MCF 10A (cell line): Measurements from ENCODE around the gene ZNF423. TPM values are rescaled to one million over a fixed set of nuclear protein-coding genes. Genes with fewer than 3 reads are reported as not detected.

Experiments
- BruUV-seq: library from RNA; stranded (reverse); fragments of 400-500 nt; replicated peaks from 2 replicates; lab custom pipeline; 2021; lab: Mats Ljungman, UMichigan
- CTCF ChIA-PET: fragments of 300-600 bp; sonication (Branson Sonifier 250); formaldehyde crosslinking; extraction: SDS; loops from one replicate; lab custom pipeline; 2021; ENCODE audit warnings: antibody characterized with exemption, inconsistent platforms; lab: Yijun Ruan, JAX
- POLR2A ChIA-PET: fragments of 300-600, 350-650 bp; sonication (Branson Sonifier 250); formaldehyde crosslinking; extraction: SDS; loops from one replicate; lab custom pipeline; 2020; ENCODE audit warnings: antibody characterized with exemption, inconsistent platforms; lab: Yijun Ruan, JAX
- DNase-seq: peaks from one replicate; pipeline ENCODE4 v3.0.0-alpha.2; 2018; ENCODE audit not compliant: unreplicated experiment
- H3K27ac Mint-ChIP-seq: one replicate; pipeline ENCODE4 v1.8.0; 2022; ENCODE audit warnings: mild to moderate bottlenecking, low read depth, mixed read lengths; ENCODE audit not compliant: unreplicated experiment
- H3K27me3 Mint-ChIP-seq: one replicate; pipeline ENCODE4 v1.8.0; 2022; ENCODE audit warnings: mixed read lengths; ENCODE audit not compliant: insufficient read depth, unreplicated experiment
- H3K36me3 Mint-ChIP-seq: one replicate; pipeline ENCODE4 v1.8.0; 2022; ENCODE audit warnings: mild to moderate bottlenecking, moderate library complexity, mixed read lengths; ENCODE audit not compliant: insufficient read depth, unreplicated experiment
- H3K4me1 Mint-ChIP-seq: one replicate; pipeline ENCODE4 v1.8.0; 2022; ENCODE audit warnings: mixed read lengths; ENCODE audit not compliant: insufficient read depth, unreplicated experiment
- H3K4me3 Mint-ChIP-seq: one replicate; pipeline ENCODE4 v1.8.0; 2022; ENCODE audit warnings: mild to moderate bottlenecking, moderate library complexity, mixed read lengths; ENCODE audit not compliant: unreplicated experiment
- H3K9me3 Mint-ChIP-seq: one replicate; pipeline ENCODE4 v1.8.0; 2022; ENCODE audit warnings: mixed read lengths; ENCODE audit not compliant: unreplicated experiment
- CTCF ChIP-seq: fragments of 200-600 bp; IDR thresholded peaks from one replicate; pipeline ENCODE4 v1.8.0; 2022; ENCODE audit warnings: antibody characterized with exemption, mild to moderate bottlenecking; ENCODE audit not compliant: unreplicated experiment
- intact Hi-C: fragments of 100-400 bp; cut with micrococcal nuclease; formaldehyde crosslinking; loops from 2 replicates; pipeline ENCODE4 v1.14.1; 2022
- total RNA-seq: library from RNA; stranded (reverse); gene quantifications from 2 replicates; pipeline ENCODE4 v1.2.3, GENCODE V29; 2022

ZNF423 gene
- total RNA-seq, 1 experiment from 2014 or later: not detected

- Mint-ChIP-seq H3K4me1 (no peaks in the 10 kb centered on the region), H3K27ac (no peak overlapping the region), H3K4me3 (no peak overlapping the region), H3K27me3 (peaks cover 38% of the 10 kb centered on the region), H3K36me3 (no peaks in the 10 kb centered on the region), H3K9me3 (no peaks in the 10 kb centered on the region)
- no TSS peak for BruUV-seq
- intact Hi-C loops: no loop called here
- POLR2A ChIA-PET: no interaction called here
- no peak for DNase-seq
- CTCF ChIA-PET: interaction anchor here (0.5 to 0.7 kb wide), 2 partner anchors 17 to 44 kb away, joined by 3 read pairs; no protein-coding TSS in a partner anchor
- no peak for TF ChIP-seq CTCF
Measured at GRCh38 chr16:49738832-49739231, 117.1 kb downstream of the ZNF423 start.

- DNase-seq: no peak
- Mint-ChIP-seq H3K4me1 (no peaks in the 10 kb centered on the region), H3K4me3 (no peak overlapping the region), H3K9me3 (no peaks in the 10 kb centered on the region), H3K36me3 (no peaks in the 10 kb centered on the region), H3K27me3 (peaks cover 46% of the 10 kb centered on the region), H3K27ac (no peak overlapping the region)
- intact Hi-C loops: no loop called here
- ChIA-PET CTCF (no interaction called here), POLR2A (interaction anchor here (0.6 kb wide), 1 partner anchor 10 kb away, joined by 3 read pairs; no protein-coding TSS in a partner anchor)
- no TSS peak for BruUV-seq
- TF ChIP-seq CTCF: no peak
Measured at GRCh38 chr16:49738001-49738400, 117.9 kb downstream of the ZNF423 start.

- DNase-seq: no peak
- Mint-ChIP-seq H3K36me3 (no peaks in the 10 kb centered on the region), H3K27me3 (peaks cover 47% of the 10 kb centered on the region), H3K4me1 (no peaks in the 10 kb centered on the region), H3K9me3 (no peaks in the 10 kb centered on the region), H3K4me3 (no peak overlapping the region), H3K27ac (no peak overlapping the region)
- BruUV-seq: no TSS peak
- CTCF ChIA-PET: no interaction called here
- POLR2A ChIA-PET: interaction anchor here (0.6 kb wide), 1 partner anchor 10 kb away, joined by 3 read pairs; no protein-coding TSS in a partner anchor
- no peak for TF ChIP-seq CTCF
- intact Hi-C loops: no loop called here
Measured at GRCh38 chr16:49737541-49737940, 118.4 kb downstream of the ZNF423 start.

GRCh38 chr16:49734331-49734730 is 121.6 kb downstream of the ZNF423 start:
- intact Hi-C loops: no loop called here
- H3K27ac Mint-ChIP-seq: no peak overlapping the region
- no peaks in the 10 kb centered on the region for H3K4me1 Mint-ChIP-seq
- no peak for TF ChIP-seq CTCF
- ChIA-PET POLR2A (no interaction called here), CTCF (no interaction called here)
- no peaks in the 10 kb centered on the region for H3K9me3 Mint-ChIP-seq
- H3K36me3 Mint-ChIP-seq: no peaks in the 10 kb centered on the region
- H3K4me3 Mint-ChIP-seq: no peak overlapping the region
- DNase-seq: no peak
- peaks cover 30% of the 10 kb centered on the region for H3K27me3 Mint-ChIP-seq
- no TSS peak for BruUV-seq
